H1 (cell line): Measurements from ENCODE around the gene FCRL5.

Source experiments
- CHD2 ChIP-seq: IDR thresholded peaks from 2 replicates; pipeline ENCODE4 v1.6.1; 2012; ENCODE audit warnings: low read length, improper control_type of control experiment
- KDM4A ChIP-seq: IDR thresholded peaks from one replicate; pipeline ENCODE4 v1.7.1; 2012; ENCODE audit warnings: low read depth, mild to moderate bottlenecking, moderate library complexity, low read length, inconsistent platforms; ENCODE audit not compliant: severe bottlenecking
- POLR2A ChIP-seq, 2 experiments: IDR thresholded peaks; 1 replicate in 1 of 2; 2 replicates in 1 of 2; pipeline ENCODE4 v1.6.1; 2011; ENCODE audit warnings: low read depth in 2 of 2, low read length in 2 of 2, mild to moderate bottlenecking in 2 of 2; ENCODE audit errors: control extremely low read depth in 1 of 2
- POLR2AphosphoS5 ChIP-seq: IDR thresholded peaks from 2 replicates; pipeline ENCODE4 v1.6.1; 2011; ENCODE audit warnings: low read depth, low read length
- SIX5 ChIP-seq: IDR thresholded peaks from 2 replicates; pipeline ENCODE4 v1.6.1; 2011; ENCODE audit warnings: mild to moderate bottlenecking, low read depth, low read length
- SP1 ChIP-seq: IDR thresholded peaks from 2 replicates; pipeline ENCODE4 v1.6.1; 2011; ENCODE audit warnings: low read depth, low read length
- TEAD4 ChIP-seq: IDR thresholded peaks from 2 replicates; pipeline ENCODE4 v1.6.1; 2012; ENCODE audit warnings: low read depth, low read length, inconsistent platforms, mixed read lengths
- ZNF274 ChIP-seq: IDR thresholded peaks from 2 replicates; pipeline ENCODE4 v1.7.0; 2012; ENCODE audit warnings: low read length, borderline replicate concordance; ENCODE audit errors: extremely low read depth
- TF ChIP-seq, protein P1 (sequence below): IDR thresholded peaks from 2 replicates; pipeline ENCODE4 v1.6.1; 2012; ENCODE audit warnings: low read length, inconsistent platforms
- TF ChIP-seq, protein P2 (sequence below), 3 experiments: IDR thresholded peaks; 1 replicate in 2 of 3; 2 replicates in 1 of 3; pipeline versions ENCODE4 v1.5.1 to v1.6.1; 2011; ENCODE audit warnings: low read length in 3 of 3, mild to moderate bottlenecking in 3 of 3, inconsistent platforms in 2 of 3, low read depth in 1 of 3, moderate library complexity in 1 of 3; ENCODE audit not compliant: insufficient read depth in 1 of 3; ENCODE audit errors: control extremely low read depth in 1 of 3

DNA sequence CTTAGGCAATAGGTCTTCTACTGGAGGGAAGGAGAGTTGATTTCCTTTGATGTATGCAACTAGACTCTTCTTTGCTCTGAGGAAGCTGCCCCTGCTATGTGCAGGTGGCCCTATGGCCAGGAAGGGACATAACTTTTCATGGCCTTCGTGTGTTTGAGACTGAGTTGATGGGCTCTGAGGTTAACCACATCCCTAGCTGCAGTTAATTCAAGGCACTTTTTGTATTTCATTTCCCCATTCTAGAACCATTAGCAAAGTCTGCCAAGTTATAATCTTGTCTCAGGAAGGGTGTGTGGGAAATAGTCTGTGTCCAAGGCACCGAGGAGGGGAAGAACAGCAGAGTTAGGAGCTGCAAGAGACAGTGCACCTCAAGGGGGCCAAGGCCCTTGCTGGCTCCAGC is 43.0 kb upstream of the FCRL5 start:
- no peak for TF ChIP-seq POLR2AphosphoS5
- no peak for TF ChIP-seq ZNF274
- TF ChIP-seq POLR2A (IDR thresholded peaks at IDR 0.05; ENCODE audit: control extremely low read depth in 1 of 2, low read depth in 2 of 2, low read length in 2 of 2): no peak
- TF ChIP-seq SIX5: no peak
- TF ChIP-seq KDM4A: no peak
- no peak for TF ChIP-seq TEAD4
- TF ChIP-seq, protein P1, sequence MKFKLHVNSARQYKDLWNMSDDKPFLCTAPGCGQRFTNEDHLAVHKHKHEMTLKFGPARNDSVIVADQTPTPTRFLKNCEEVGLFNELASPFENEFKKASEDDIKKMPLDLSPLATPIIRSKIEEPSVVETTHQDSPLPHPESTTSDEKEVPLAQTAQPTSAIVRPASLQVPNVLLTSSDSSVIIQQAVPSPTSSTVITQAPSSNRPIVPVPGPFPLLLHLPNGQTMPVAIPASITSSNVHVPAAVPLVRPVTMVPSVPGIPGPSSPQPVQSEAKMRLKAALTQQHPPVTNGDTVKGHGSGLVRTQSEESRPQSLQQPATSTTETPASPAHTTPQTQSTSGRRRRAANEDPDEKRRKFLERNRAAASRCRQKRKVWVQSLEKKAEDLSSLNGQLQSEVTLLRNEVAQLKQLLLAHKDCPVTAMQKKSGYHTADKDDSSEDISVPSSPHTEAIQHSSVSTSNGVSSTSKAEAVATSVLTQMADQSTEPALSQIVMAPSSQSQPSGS: no peak
- no peak for TF ChIP-seq CHD2
- TF ChIP-seq SP1: no peak
- TF ChIP-seq, protein P2, sequence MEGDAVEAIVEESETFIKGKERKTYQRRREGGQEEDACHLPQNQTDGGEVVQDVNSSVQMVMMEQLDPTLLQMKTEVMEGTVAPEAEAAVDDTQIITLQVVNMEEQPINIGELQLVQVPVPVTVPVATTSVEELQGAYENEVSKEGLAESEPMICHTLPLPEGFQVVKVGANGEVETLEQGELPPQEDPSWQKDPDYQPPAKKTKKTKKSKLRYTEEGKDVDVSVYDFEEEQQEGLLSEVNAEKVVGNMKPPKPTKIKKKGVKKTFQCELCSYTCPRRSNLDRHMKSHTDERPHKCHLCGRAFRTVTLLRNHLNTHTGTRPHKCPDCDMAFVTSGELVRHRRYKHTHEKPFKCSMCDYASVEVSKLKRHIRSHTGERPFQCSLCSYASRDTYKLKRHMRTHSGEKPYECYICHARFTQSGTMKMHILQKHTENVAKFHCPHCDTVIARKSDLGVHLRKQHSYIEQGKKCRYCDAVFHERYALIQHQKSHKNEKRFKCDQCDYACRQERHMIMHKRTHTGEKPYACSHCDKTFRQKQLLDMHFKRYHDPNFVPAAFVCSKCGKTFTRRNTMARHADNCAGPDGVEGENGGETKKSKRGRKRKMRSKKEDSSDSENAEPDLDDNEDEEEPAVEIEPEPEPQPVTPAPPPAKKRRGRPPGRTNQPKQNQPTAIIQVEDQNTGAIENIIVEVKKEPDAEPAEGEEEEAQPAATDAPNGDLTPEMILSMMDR (IDR thresholded peaks at IDR 0.05; ENCODE audit: control extremely low read depth in 1 of 3, insufficient read depth in 1 of 3, low read depth in 1 of 3, low read length in 3 of 3): no peak
